Fibroblast of lung (primary cell): ENCODE data around the gene TBC1D14. TPM values are rescaled to one million over a fixed set of nuclear protein-coding genes. Genes with fewer than 3 reads are reported as not detected.

ENCODE experiments used
- DNase-seq, 2 donors: peaks; one replicate each; pipeline versions ENCODE4 v3.0.0 to v3.0.0-alpha.2; 2010; ENCODE audit warnings: low read depth in 2 of 2
- H2AFZ ChIP-seq: 2 replicates; pipeline ENCODE4 v1.5.1; 2012; ENCODE audit warnings: low read length, control low read depth, inconsistent platforms
- H3K27ac ChIP-seq: 2 replicates; pipeline ENCODE4 v1.5.1; 2011; ENCODE audit warnings: low read length, control low read depth; ENCODE audit not compliant: insufficient read depth
- H3K27me3 ChIP-seq: 2 replicates; pipeline ENCODE4 v1.5.1; 2011; ENCODE audit warnings: mild to moderate bottlenecking, low read length; ENCODE audit not compliant: control insufficient read depth, insufficient read depth
- H3K36me3 ChIP-seq: 2 replicates; pipeline ENCODE4 v1.5.1; 2011; ENCODE audit warnings: low read length; ENCODE audit not compliant: control insufficient read depth, insufficient read depth
- H3K4me1 ChIP-seq: 2 replicates; pipeline ENCODE4 v1.5.1; 2011; ENCODE audit warnings: low read length; ENCODE audit not compliant: control insufficient read depth, insufficient read depth; ENCODE audit errors: extremely low read depth
- H3K4me2 ChIP-seq: 2 replicates; pipeline ENCODE4 v1.5.1; 2011; ENCODE audit warnings: low read length, control low read depth; ENCODE audit not compliant: insufficient read depth; ENCODE audit errors: extremely low read depth
- H3K4me3 ChIP-seq, 4 experiments: fragments of 200-600 bp in 1 of 4; sonication (generic) in 1 of 4; replicated peaks in 1 of 4; 2 replicates each; pipeline ENCODE4 v1.5.1; 2011 to 2016; ENCODE audit warnings: low read length in 4 of 4, low read depth in 3 of 4, mild to moderate bottlenecking in 3 of 4, control low read depth in 2 of 4, inconsistent platforms in 1 of 4, mixed read lengths in 1 of 4; ENCODE audit not compliant: insufficient read depth in 1 of 4; ENCODE audit errors: control extremely low read depth in 1 of 4
- H3K79me2 ChIP-seq: 2 replicates; pipeline ENCODE4 v1.5.1; 2012; ENCODE audit warnings: mild to moderate bottlenecking, low read length, inconsistent platforms; ENCODE audit not compliant: control insufficient read depth, insufficient read depth
- H3K9ac ChIP-seq: 2 replicates; pipeline ENCODE4 v1.5.1; 2011; ENCODE audit warnings: mild to moderate bottlenecking, low read length, control low read depth; ENCODE audit not compliant: insufficient read depth
- H3K9me3 ChIP-seq: 2 replicates; pipeline ENCODE4 v1.5.1; 2012; ENCODE audit warnings: low read depth, low read length; ENCODE audit not compliant: control insufficient read depth, insufficient read depth
- H4K20me1 ChIP-seq: 2 replicates; pipeline ENCODE4 v1.5.1; 2011; ENCODE audit warnings: low read length; ENCODE audit not compliant: control insufficient read depth, insufficient read depth; ENCODE audit errors: extremely low read depth
- EZH2 ChIP-seq: IDR thresholded peaks from 2 replicates; pipeline ENCODE4 v1.5.1; 2012; ENCODE audit warnings: low read length, control low read depth, mild to moderate bottlenecking; ENCODE audit errors: missing control alignments
- polyA plus RNA-seq, 2 donors: library from polyadenylated mRNA; depleted of rRNA in 1 of 2; stranded (reverse) in 1 of 2; unstranded in 1 of 2; fragments of >200 nt; gene quantifications; 2 replicates each; pipeline ENCODE4 v1.2.1, GENCODE V29; 2011 to 2012; ENCODE audit warnings: missing spikeins in 1 of 2
- total RNA-seq: library from RNA; depleted of rRNA; stranded (reverse); fragments of >200 nt; gene quantifications from 2 replicates; pipeline ENCODE4 v1.2.1, GENCODE V29; 2014
- TF ChIP-seq, protein P1 (sequence below), 2 donors: IDR thresholded peaks in 1 of 2; conservative IDR thresholded peaks in 1 of 2; 1 replicate in 1 of 2; 2 replicates in 1 of 2; pipeline ENCODE4 v1.5.1; 2011 to 2012; ENCODE audit warnings: low read length in 2 of 2, control low read depth in 1 of 2, inconsistent platforms in 1 of 2, low read depth in 1 of 2, mild to moderate bottlenecking in 1 of 2

TBC1D14 gene
- total and polyA plus RNA-seq, 2 donors (not counting 1 experiment from before 2014, with no cell fraction given) = 26.9 to 37.7 TPM

DNA sequence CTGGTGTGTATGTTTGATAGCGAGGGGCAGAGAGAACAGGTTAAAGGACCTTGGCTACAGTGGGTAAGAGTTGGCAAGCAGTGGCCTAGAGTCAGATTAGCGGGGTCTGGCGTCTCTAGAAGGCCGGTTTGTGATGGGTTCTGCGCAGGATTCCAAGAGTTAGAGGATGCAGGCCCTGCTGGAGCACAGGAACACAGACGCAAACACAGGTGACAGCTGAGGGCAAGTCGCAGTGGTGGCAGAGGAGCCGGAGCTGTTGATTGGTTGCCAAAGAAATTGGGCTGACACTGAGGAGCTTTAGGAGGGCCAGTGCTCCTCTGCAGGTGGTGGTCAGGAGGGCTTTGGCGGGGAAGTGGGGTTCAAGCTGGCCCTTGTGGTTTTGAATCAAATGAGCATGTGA lies 137.3 kb downstream of the TBC1D14 start:
- Histone ChIP-seq H3K79me2 (peaks cover 59% of the 10 kb centered on the region), H3K27me3 (no peaks in the 10 kb centered on the region), H3K27ac (no peak overlapping the region), H3K4me2 (no peak overlapping the region), H3K4me1 (peaks cover 5% of the 10 kb centered on the region), H4K20me1 (no peaks in the 10 kb centered on the region), H3K9me3 (no peaks in the 10 kb centered on the region), H3K4me3 (no peak overlapping the region), H3K9ac (no peak overlapping the region), H2AFZ (no peak overlapping the region), H3K36me3 (no peaks in the 10 kb centered on the region)
- no peak for DNase-seq
- TF ChIP-seq EZH2 = no peak
- TF ChIP-seq, protein P1, sequence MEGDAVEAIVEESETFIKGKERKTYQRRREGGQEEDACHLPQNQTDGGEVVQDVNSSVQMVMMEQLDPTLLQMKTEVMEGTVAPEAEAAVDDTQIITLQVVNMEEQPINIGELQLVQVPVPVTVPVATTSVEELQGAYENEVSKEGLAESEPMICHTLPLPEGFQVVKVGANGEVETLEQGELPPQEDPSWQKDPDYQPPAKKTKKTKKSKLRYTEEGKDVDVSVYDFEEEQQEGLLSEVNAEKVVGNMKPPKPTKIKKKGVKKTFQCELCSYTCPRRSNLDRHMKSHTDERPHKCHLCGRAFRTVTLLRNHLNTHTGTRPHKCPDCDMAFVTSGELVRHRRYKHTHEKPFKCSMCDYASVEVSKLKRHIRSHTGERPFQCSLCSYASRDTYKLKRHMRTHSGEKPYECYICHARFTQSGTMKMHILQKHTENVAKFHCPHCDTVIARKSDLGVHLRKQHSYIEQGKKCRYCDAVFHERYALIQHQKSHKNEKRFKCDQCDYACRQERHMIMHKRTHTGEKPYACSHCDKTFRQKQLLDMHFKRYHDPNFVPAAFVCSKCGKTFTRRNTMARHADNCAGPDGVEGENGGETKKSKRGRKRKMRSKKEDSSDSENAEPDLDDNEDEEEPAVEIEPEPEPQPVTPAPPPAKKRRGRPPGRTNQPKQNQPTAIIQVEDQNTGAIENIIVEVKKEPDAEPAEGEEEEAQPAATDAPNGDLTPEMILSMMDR (conservative IDR thresholded peaks at IDR 0.05 in 1 of 2, IDR thresholded peaks at IDR 0.05 in 1 of 2; ENCODE audit: low read depth in 1 of 2, low read length in 2 of 2) = no peak

DNA sequence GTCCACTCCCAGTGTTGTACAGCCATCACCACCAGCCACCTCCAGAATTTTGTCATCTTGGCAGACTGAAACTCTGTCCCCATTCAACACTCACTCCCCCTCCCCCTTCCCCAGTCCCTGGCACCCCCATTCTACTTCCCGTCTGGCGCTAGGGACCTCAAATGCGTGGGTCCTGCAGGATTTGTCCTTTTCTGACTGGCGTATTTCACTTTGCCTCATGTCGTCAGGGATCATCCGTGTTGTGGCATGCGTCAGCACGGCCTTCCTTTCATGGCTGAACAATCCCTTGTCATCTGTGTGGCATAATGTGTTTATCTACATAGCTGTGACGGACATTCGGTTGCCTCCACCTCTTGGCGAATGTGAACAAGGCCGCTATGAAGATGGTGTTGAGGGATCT lies 139.0 kb downstream of the TBC1D14 start:
- peaks cover 4% of the 10 kb centered on the region for H3K4me1 ChIP-seq
- H3K4me3 ChIP-seq = no peak overlapping the region
- H3K36me3 ChIP-seq = no peaks in the 10 kb centered on the region
- H3K9ac ChIP-seq = no peak overlapping the region
- DNase-seq = no peak
- no peaks in the 10 kb centered on the region for H4K20me1 ChIP-seq
- TF ChIP-seq, protein P1 (conservative IDR thresholded peaks at IDR 0.05 in 1 of 2, IDR thresholded peaks at IDR 0.05 in 1 of 2; ENCODE audit: low read depth in 1 of 2, low read length in 2 of 2) = no peak
- TF ChIP-seq EZH2 = no peak
- no peak overlapping the region for H3K27ac ChIP-seq
- H3K27me3 ChIP-seq = no peaks in the 10 kb centered on the region
- peaks cover 60% of the 10 kb centered on the region for H3K79me2 ChIP-seq
- H2AFZ ChIP-seq = no peak overlapping the region
- H3K9me3 ChIP-seq = no peaks in the 10 kb centered on the region
- no peak overlapping the region for H3K4me2 ChIP-seq

DNA sequence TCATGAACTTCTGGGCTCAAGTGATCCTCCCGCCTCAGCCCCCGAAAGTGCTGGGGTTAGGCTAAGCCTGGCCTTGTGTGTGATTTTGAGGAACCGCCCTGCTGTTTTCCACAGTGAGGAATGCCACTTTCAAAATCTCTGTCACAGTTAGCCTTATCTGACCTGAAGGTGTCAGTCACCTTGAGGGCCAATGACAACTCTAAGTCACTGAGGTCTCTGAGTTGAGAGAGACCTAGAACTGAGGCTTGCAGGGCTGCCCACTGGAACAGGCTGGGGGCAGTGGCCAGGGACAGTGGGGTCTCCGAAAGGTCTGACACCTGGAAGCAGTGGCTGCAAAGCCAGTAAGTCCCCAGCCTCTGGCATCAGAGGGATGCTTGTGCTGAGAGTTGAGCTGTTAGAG lies 139.7 kb downstream of the TBC1D14 start:
- H3K27ac ChIP-seq = no peak overlapping the region
- peaks cover 3% of the 10 kb centered on the region for H3K36me3 ChIP-seq
- DNase-seq = no peak
- TF ChIP-seq, protein P1 (conservative IDR thresholded peaks at IDR 0.05 in 1 of 2, IDR thresholded peaks at IDR 0.05 in 1 of 2; ENCODE audit: low read depth in 1 of 2, low read length in 2 of 2) = no peak
- no peak for TF ChIP-seq EZH2
- H3K9ac ChIP-seq = no peak overlapping the region
- H4K20me1 ChIP-seq = no peaks in the 10 kb centered on the region
- H2AFZ ChIP-seq = no peak overlapping the region
- H3K4me1 ChIP-seq = peaks cover 4% of the 10 kb centered on the region
- H3K9me3 ChIP-seq = no peaks in the 10 kb centered on the region
- H3K4me3 ChIP-seq = no peak overlapping the region
- no peaks in the 10 kb centered on the region for H3K27me3 ChIP-seq
- H3K79me2 ChIP-seq = peaks cover 54% of the 10 kb centered on the region
- no peak overlapping the region for H3K4me2 ChIP-seq
